ENCODE measurements around the gene TEF.
"Not testable (repeated sequence)": the region's sequence is repeated elsewhere in the genome, so short reads cannot be mapped to it uniquely, and the experiment has no call there.

TEF gene

GRCh38 chr22:41384128-41384527, 2.4 kb downstream of the TEF start:
- no peak for DNase-seq

- no peak for DNase-seq
These were observed 5.6 kb downstream of the TEF start for GRCh38 chr22:41387341-41387740.

- no peak for DNase-seq
These were observed 12.2 kb downstream of the TEF start for GRCh38 chr22:41394012-41394356.

GRCh38 chr22:41395531-41396240, 13.9 kb downstream of the TEF start:
- DNase-seq = no peak

GRCh38 chr22:41397143-41397811, 15.5 kb downstream of the TEF start:
- DNase-seq = no peak

- DNase-seq = no peak
These were observed 17.2 kb downstream of the TEF start for GRCh38 chr22:41398921-41399320.

- no peak for DNase-seq
These were observed 20.3 kb downstream of the TEF start for GRCh38 chr22:41401781-41402648.

- DNase-seq = not testable (repeated sequence)
These were observed 21.1 kb downstream of the TEF start for GRCh38 chr22:41402851-41403250.

GRCh38 chr22:41403532-41404318, 22.0 kb downstream of the TEF start:
- DNase-seq = peak; percentile 93

GRCh38 chr22:41405588-41405987, 23.8 kb downstream of the TEF start:
- DNase-seq = peak; percentile 75

- no peak for DNase-seq
These were observed 24.7 kb downstream of the TEF start for GRCh38 chr22:41406410-41406809.

- DNase-seq = no peak
These were observed 25.7 kb downstream of the TEF start for GRCh38 chr22:41407433-41407832.

- no peak for DNase-seq
These were observed 26.9 kb downstream of the TEF start for GRCh38 chr22:41408665-41409064.

GRCh38 chr22:41410311-41410751, 28.6 kb downstream of the TEF start:
- no peak for DNase-seq

- DNase-seq = no peak
These were observed 29.5 kb downstream of the TEF start for GRCh38 chr22:41411021-41411851.

GRCh38 chr22:41415554-41415953, 33.8 kb downstream of the TEF start:
- no peak for DNase-seq

GRCh38 chr22:41417622-41418390, 36.1 kb downstream of the TEF start:
- no peak for DNase-seq

GRCh38 chr22:41418717-41419116, 37.0 kb downstream of the TEF start:
- DNase-seq = no peak

GRCh38 chr22:41425660-41426365, 44.1 kb downstream of the TEF start:
- peak; percentile 72 for DNase-seq

- DNase-seq = no peak
These were observed 47.6 kb downstream of the TEF start for GRCh38 chr22:41429232-41429950.

Measured in activated effector memory CD4-positive, alpha-beta T cell treated with anti-CD3 and anti-CD28 coated beads, Interleukin-2, amount 50 U/mL, for 16 hours (primary cell).